Tibial nerve (tissue), 4 donors: Measurements from ENCODE around the gene PLEKHB2. TPM values are rescaled to one million over a fixed set of nuclear protein-coding genes. Genes with fewer than 3 reads are reported as not detected.
A peak's percentile ranks its signal among the peaks of the same experiment; 100 is the strongest.

Experiments used
- DNase-seq, 2 donors: peaks; one replicate each; pipeline ENCODE4 v3.0.0-alpha.2; 2019; ENCODE audit warnings: low spot score in 2 of 2
- H3K27ac ChIP-seq, 4 donors: fragments of 200-600 bp; sonication (generic) in 3 of 4; one replicate each; pipeline ENCODE4 v1.5.1; 2017 to 2019; ENCODE audit warnings: mild to moderate bottlenecking in 1 of 4
- H3K27me3 ChIP-seq, 2 donors: fragments of 200-600 bp; sonication (generic) in 1 of 2; one replicate each; pipeline versions ENCODE4 v1.5.1 to v1.6.0; 2017 to 2019
- H3K36me3 ChIP-seq, 3 donors: fragments of 200-600 bp; sonication (generic); one replicate each; pipeline ENCODE4 v1.5.1; 2018 to 2019
- H3K4me1 ChIP-seq, 4 donors: fragments of 200-600 bp; sonication (generic) in 3 of 4; one replicate each; pipeline ENCODE4 v1.5.1; 2017 to 2019
- H3K4me3 ChIP-seq, 4 donors: fragments of 200-600 bp; sonication (generic) in 3 of 4; one replicate each; pipeline ENCODE4 v1.5.1; 2017 to 2019; ENCODE audit warnings: mild to moderate bottlenecking in 1 of 4, moderate library complexity in 1 of 4
- H3K9me3 ChIP-seq, 4 donors: fragments of 200-600 bp; sonication (generic) in 3 of 4; one replicate each; pipeline ENCODE4 v1.5.1; 2017 to 2019
- CTCF ChIP-seq, 5 experiments: fragments of 200-600 bp in 3 of 5; fragments of 450-650 bp in 2 of 5; sonication (generic) in 3 of 5; IDR thresholded peaks; one replicate each; pipeline ENCODE4 v1.5.1; 2016 to 2019; ENCODE audit warnings: antibody characterized with exemption in 5 of 5, mild to moderate bottlenecking in 3 of 5, moderate library complexity in 2 of 5
- EP300 ChIP-seq, 2 donors: sonication (generic); formaldehyde crosslinking; IDR thresholded peaks; one replicate each; pipeline ENCODE4 v1.6.1; 2017; ENCODE audit warnings: antibody characterized with exemption in 2 of 2, mild to moderate bottlenecking in 1 of 2
- POLR2A ChIP-seq, 2 donors: fragments of 450-650 bp; IDR thresholded peaks; one replicate each; pipeline ENCODE4 v1.6.1; 2017; ENCODE audit warnings: antibody characterized with exemption in 2 of 2, mild to moderate bottlenecking in 2 of 2, moderate library complexity in 2 of 2
- WGBS, 2 donors: methylation state at CpG; one replicate each; pipeline ENCODE4 v1.1.5; 2018; 5-methylcytosine and 5-hydroxymethylcytosine counted together
- total RNA-seq, 4 donors: library from RNA; depleted of rRNA; stranded (reverse); fragments of >200 nt; gene quantifications; one replicate each; pipeline ENCODE4 v1.1.0, GENCODE V29; 2016

Gene PLEKHB2
- total RNA-seq, 4 donors from 2014 or later, result 57.9 to 77.9 (median 72.7) TPM

- 85 to 97% methylated on average over 5 to 6 of the region's 6 CpGs for WGBS, 2 donors
- no peak for DNase-seq
- Histone ChIP-seq H3K9me3 (no peaks in the 10 kb centered on the region), H3K36me3 (peaks cover 0 to 51% (median 0%) of the 10 kb centered on the region in 3 donors), H3K4me1 (no peaks in the 10 kb centered on the region), H3K4me3 (no peak overlapping the region), H3K27ac (no peak overlapping the region), H3K27me3 (no peaks in the 10 kb centered on the region)
- TF ChIP-seq POLR2A (IDR thresholded peaks at IDR 0.05), result no peak
- TF ChIP-seq EP300 (IDR thresholded peaks at IDR 0.05), result no peak
- no peak for TF ChIP-seq CTCF (IDR thresholded peaks at IDR 0.05)
These were observed 46.3 kb downstream of the PLEKHB2 start for GRCh38 chr2:131151398-131151797.

- Histone ChIP-seq H3K27ac (no peak overlapping the region), H3K27me3 (no peaks in the 10 kb centered on the region), H3K4me1 (peaks cover 0 to 3% (median 0%) of the 10 kb centered on the region in 4 donors), H3K36me3 (peaks cover 0 to 45% (median 0%) of the 10 kb centered on the region in 3 donors), H3K4me3 (no peak overlapping the region), H3K9me3 (no peaks in the 10 kb centered on the region)
- no peak for TF ChIP-seq EP300 (IDR thresholded peaks at IDR 0.05)
- TF ChIP-seq POLR2A (IDR thresholded peaks at IDR 0.05), result no peak
- no peak for TF ChIP-seq CTCF (IDR thresholded peaks at IDR 0.05)
- WGBS, 2 donors, result 49 to 56% methylated on average over 7 of the region's 7 CpGs
- no peak for DNase-seq
These were observed 46.9 kb downstream of the PLEKHB2 start for GRCh38 chr2:131152074-131152473.

GRCh38 chr2:131153529-131153928 is 48.4 kb downstream of the PLEKHB2 start:
- DNase-seq, result no peak
- TF ChIP-seq EP300 (IDR thresholded peaks at IDR 0.05) (no peak), CTCF (IDR thresholded peaks at IDR 0.05) (no peak), POLR2A (IDR thresholded peaks at IDR 0.05) (no peak)
- H3K27ac ChIP-seq, result no peak overlapping the region
- no peaks in the 10 kb centered on the region for H3K9me3 ChIP-seq
- WGBS, 2 donors, result 47 to 67% methylated on average over 4 of the region's 4 CpGs
- no peaks in the 10 kb centered on the region for H3K27me3 ChIP-seq
- peaks cover 0 to 3% (median 0%) of the 10 kb centered on the region in 4 donors for H3K4me1 ChIP-seq
- peaks cover 0 to 30% (median 0%) of the 10 kb centered on the region in 3 donors for H3K36me3 ChIP-seq
- no peak overlapping the region for H3K4me3 ChIP-seq

GRCh38 chr2:131154071-131154531 is 49.0 kb downstream of the PLEKHB2 start:
- 25 to 31% methylated on average over 8 to 9 of the region's 10 CpGs for WGBS, 2 donors
- H3K4me1 ChIP-seq, result peaks cover 0 to 3% (median 0%) of the 10 kb centered on the region in 4 donors
- no peaks in the 10 kb centered on the region for H3K27me3 ChIP-seq
- H3K9me3 ChIP-seq, result no peaks in the 10 kb centered on the region
- no peak overlapping the region for H3K4me3 ChIP-seq
- H3K27ac ChIP-seq, result no peak overlapping the region
- DNase-seq, result peak in 1 of 2 donors; percentile 20
- peaks cover 0 to 24% (median 0%) of the 10 kb centered on the region in 3 donors for H3K36me3 ChIP-seq
- TF ChIP-seq POLR2A (IDR thresholded peaks at IDR 0.05), result no peak
- TF ChIP-seq CTCF (IDR thresholded peaks at IDR 0.05), result peak; percentile 72 to 83 (median 75)

DNA sequence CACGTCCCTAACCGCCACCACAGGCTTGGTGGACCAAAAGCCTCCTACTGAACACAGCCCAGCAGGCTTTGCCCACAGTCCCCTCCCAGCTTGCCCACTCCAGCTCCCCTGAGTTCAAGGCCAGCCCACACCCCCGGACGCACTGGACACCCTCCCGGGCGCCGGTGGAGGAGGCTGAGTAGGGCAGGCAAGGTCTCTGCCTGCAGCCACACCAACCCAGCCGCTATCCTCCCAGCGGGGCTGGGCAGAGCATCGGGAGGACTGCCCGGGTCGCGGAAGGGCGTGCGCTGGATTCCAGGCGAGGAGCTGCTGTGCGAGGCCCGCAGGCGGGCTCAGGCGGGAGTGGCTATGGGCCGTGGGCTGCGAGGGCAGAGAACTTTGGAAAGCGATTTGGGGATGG is 49.5 kb downstream of the PLEKHB2 start:
- H3K9me3 ChIP-seq, result no peaks in the 10 kb centered on the region
- no peak overlapping the region for H3K27ac ChIP-seq
- H3K27me3 ChIP-seq, result no peaks in the 10 kb centered on the region
- no peak for DNase-seq
- peaks cover 0 to 3% (median 0%) of the 10 kb centered on the region in 4 donors for H3K4me1 ChIP-seq
- 80 to 83% methylated on average over 17 to 23 of the region's 23 CpGs for WGBS, 2 donors
- no peak overlapping the region for H3K4me3 ChIP-seq
- no peak for TF ChIP-seq EP300 (IDR thresholded peaks at IDR 0.05)
- TF ChIP-seq POLR2A (IDR thresholded peaks at IDR 0.05), result no peak
- no peak for TF ChIP-seq CTCF (IDR thresholded peaks at IDR 0.05)
- peaks cover 0 to 20% (median 0%) of the 10 kb centered on the region in 3 donors for H3K36me3 ChIP-seq
